ENCODE results near the gene NPM1.

DNA sequence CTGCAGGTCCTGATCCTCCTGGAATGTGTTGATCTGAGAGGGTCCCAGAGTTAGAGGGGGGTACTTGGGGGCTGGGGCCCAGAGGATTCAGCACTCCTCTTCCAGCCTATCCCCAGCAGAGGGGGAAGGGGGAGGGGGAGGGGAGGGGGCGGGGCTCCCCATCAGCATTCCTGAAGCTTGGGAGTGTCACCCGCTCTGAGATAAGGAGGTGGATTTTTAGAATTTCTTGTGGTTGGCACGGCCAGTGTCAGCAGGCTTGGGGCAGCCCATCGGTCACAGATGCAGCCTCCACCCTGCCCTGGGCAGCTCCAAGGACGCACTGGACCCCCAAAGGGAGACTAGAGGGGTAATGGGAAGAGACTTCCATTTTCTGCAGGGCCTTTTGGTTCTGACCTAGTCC, 37.1 kb downstream of the NPM1 start:
- TF ChIP-seq POLR2A (IDR thresholded peaks at IDR 0.05): no peak
- TF ChIP-seq, protein P1, sequence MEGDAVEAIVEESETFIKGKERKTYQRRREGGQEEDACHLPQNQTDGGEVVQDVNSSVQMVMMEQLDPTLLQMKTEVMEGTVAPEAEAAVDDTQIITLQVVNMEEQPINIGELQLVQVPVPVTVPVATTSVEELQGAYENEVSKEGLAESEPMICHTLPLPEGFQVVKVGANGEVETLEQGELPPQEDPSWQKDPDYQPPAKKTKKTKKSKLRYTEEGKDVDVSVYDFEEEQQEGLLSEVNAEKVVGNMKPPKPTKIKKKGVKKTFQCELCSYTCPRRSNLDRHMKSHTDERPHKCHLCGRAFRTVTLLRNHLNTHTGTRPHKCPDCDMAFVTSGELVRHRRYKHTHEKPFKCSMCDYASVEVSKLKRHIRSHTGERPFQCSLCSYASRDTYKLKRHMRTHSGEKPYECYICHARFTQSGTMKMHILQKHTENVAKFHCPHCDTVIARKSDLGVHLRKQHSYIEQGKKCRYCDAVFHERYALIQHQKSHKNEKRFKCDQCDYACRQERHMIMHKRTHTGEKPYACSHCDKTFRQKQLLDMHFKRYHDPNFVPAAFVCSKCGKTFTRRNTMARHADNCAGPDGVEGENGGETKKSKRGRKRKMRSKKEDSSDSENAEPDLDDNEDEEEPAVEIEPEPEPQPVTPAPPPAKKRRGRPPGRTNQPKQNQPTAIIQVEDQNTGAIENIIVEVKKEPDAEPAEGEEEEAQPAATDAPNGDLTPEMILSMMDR (IDR thresholded peaks at IDR 0.05): no peak
- no peak for TF ChIP-seq EP300 (IDR thresholded peaks at IDR 0.05)
